Activated CD8-positive, alpha-beta T cell treated with anti-CD3 and anti-CD28 coated beads for 36 hours (primary cell): ENCODE data around the gene HOXA2. TPM values are rescaled to one million over a fixed set of nuclear protein-coding genes. Genes with fewer than 3 reads are reported as not detected.

Experiments
- ATAC-seq: fragments of 200-7000 bp; cut with Tn5 transposase; one replicate; pipeline ENCODE4 v1.10.0; 2021; ENCODE audit warnings: mild to moderate bottlenecking, moderate library complexity
- CTCF ChIA-PET: fragments of 350-600 bp; sonication (Branson Sonifier 250); formaldehyde crosslinking; loops from one replicate; lab custom pipeline; 2021; ENCODE audit warnings: antibody characterized with exemption; lab: Charles Lee
- POLR2A ChIA-PET: fragments of 350-600 bp; sonication (Branson Sonifier 250); formaldehyde crosslinking; loops from one replicate; lab custom pipeline; 2021; ENCODE audit warnings: antibody characterized with exemption; lab: Charles Lee
- DNase-seq: peaks from one replicate; pipeline ENCODE4 v3.0.0-alpha.2; 2020
- H3K27ac Mint-ChIP-seq: one replicate; pipeline ENCODE4 v1.8.0; 2021; ENCODE audit warnings: mild to moderate bottlenecking, mixed read lengths
- H3K27me3 Mint-ChIP-seq: one replicate; pipeline ENCODE4 v1.8.0; 2021; ENCODE audit warnings: mixed read lengths
- H3K36me3 Mint-ChIP-seq: one replicate; pipeline ENCODE4 v1.8.0; 2021; ENCODE audit warnings: low read depth, mixed read lengths
- H3K4me1 Mint-ChIP-seq: one replicate; pipeline ENCODE4 v1.8.0; 2021; ENCODE audit warnings: low read depth, mixed read lengths
- H3K4me3 Mint-ChIP-seq: one replicate; pipeline ENCODE4 v1.8.0; 2021; ENCODE audit warnings: mild to moderate bottlenecking, moderate library complexity, mixed read lengths
- H3K9me3 Mint-ChIP-seq: one replicate; pipeline ENCODE4 v1.8.0; 2021; ENCODE audit warnings: mixed read lengths
- intact Hi-C: fragments of 100-400 bp; cut with micrococcal nuclease; formaldehyde crosslinking; loops from one replicate; pipeline ENCODE4 v1.10.0; 2022
- total RNA-seq, 2 experiments: library from RNA; stranded (reverse); gene quantifications; one replicate each; pipeline ENCODE4 v1.2.3, GENCODE V29; 2021
- TF ChIP-seq, protein P1 (sequence below): fragments of 200-600 bp; IDR thresholded peaks from one replicate; pipeline ENCODE4 v1.8.0; 2022; ENCODE audit warnings: antibody characterized with exemption, mild to moderate bottlenecking

HOXA2 gene
- total RNA-seq, 2 experiments from 2014 or later = not detected

DNA sequence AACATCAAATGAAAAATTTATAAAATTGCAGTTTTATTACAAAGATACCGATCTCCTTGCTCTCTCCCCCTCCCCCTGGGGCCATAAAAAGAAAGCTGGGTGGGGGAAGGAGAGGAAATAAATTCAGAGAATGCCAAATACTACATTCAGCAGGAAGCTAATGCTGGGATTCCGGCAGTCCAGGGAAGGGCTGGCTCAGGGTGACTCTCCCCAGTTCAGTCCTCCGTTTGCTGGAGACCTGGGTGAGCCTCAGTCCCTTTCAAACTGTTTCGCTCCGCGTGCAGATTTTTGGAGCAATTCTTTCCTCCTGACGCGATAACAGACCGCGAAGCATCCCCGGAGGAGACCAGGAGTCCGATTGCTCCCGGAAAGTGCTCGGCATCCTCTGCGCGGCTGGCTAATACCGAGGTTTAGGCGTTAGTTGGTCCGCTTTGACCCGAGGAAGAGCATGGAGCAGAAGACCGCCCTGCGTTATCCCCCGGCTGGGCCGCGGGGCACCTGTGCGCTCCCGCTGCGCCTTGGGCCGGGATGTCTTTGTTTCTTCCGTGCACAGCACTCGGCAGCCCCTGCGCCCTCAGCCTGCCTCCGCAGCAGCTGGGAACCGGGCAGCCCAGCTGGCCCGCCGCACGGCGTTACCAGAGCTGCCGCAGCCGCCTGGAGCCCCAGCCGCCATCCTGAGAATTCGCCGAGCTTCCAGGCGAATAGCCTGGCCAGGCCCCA, 3.9 kb upstream of the HOXA2 start:
- intact Hi-C loops = no loop called here
- TF ChIP-seq, protein P1, sequence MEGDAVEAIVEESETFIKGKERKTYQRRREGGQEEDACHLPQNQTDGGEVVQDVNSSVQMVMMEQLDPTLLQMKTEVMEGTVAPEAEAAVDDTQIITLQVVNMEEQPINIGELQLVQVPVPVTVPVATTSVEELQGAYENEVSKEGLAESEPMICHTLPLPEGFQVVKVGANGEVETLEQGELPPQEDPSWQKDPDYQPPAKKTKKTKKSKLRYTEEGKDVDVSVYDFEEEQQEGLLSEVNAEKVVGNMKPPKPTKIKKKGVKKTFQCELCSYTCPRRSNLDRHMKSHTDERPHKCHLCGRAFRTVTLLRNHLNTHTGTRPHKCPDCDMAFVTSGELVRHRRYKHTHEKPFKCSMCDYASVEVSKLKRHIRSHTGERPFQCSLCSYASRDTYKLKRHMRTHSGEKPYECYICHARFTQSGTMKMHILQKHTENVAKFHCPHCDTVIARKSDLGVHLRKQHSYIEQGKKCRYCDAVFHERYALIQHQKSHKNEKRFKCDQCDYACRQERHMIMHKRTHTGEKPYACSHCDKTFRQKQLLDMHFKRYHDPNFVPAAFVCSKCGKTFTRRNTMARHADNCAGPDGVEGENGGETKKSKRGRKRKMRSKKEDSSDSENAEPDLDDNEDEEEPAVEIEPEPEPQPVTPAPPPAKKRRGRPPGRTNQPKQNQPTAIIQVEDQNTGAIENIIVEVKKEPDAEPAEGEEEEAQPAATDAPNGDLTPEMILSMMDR = no peak
- CTCF ChIA-PET = interaction anchor here (1.4 to 1.5 kb wide), 2 partner anchors 14 to 43 kb away, joined by 3 read pairs; no protein-coding TSS in a partner anchor
- Mint-ChIP-seq H3K4me3 (no peak overlapping the region), H3K36me3 (no peaks in the 10 kb centered on the region), H3K4me1 (peaks cover 14% of the 10 kb centered on the region), H3K27me3 (peaks cover 30% of the 10 kb centered on the region), H3K27ac (no peak overlapping the region), H3K9me3 (no peaks in the 10 kb centered on the region)
- ATAC-seq (no peak), DNase-seq (no peak)
- POLR2A ChIA-PET = no interaction called here

GRCh38 chr7:27105301-27106031, 3.0 kb upstream of the HOXA2 start:
- CTCF ChIA-PET = interaction anchor here (1.1 to 1.5 kb wide), 4 partner anchors 9 to 44 kb away, joined by 3 to 4 read pairs (median 3); partner anchors contain the start of gene HOXA1
- POLR2A ChIA-PET = interaction anchor here (1.0 kb wide), 1 partner anchor 9 kb away, joined by 3 read pairs; no protein-coding TSS in a partner anchor
- peaks cover 2% of the 10 kb centered on the region for H3K36me3 Mint-ChIP-seq
- no peak overlapping the region for H3K4me3 Mint-ChIP-seq
- H3K9me3 Mint-ChIP-seq = no peaks in the 10 kb centered on the region
- DNase-seq = no peak
- no peak for ATAC-seq
- TF ChIP-seq, protein P1 = no peak
- intact Hi-C loops = no loop called here
- H3K27ac Mint-ChIP-seq = no peak overlapping the region
- H3K4me1 Mint-ChIP-seq = peaks cover 14% of the 10 kb centered on the region
- H3K27me3 Mint-ChIP-seq = peaks cover 39% of the 10 kb centered on the region

DNA sequence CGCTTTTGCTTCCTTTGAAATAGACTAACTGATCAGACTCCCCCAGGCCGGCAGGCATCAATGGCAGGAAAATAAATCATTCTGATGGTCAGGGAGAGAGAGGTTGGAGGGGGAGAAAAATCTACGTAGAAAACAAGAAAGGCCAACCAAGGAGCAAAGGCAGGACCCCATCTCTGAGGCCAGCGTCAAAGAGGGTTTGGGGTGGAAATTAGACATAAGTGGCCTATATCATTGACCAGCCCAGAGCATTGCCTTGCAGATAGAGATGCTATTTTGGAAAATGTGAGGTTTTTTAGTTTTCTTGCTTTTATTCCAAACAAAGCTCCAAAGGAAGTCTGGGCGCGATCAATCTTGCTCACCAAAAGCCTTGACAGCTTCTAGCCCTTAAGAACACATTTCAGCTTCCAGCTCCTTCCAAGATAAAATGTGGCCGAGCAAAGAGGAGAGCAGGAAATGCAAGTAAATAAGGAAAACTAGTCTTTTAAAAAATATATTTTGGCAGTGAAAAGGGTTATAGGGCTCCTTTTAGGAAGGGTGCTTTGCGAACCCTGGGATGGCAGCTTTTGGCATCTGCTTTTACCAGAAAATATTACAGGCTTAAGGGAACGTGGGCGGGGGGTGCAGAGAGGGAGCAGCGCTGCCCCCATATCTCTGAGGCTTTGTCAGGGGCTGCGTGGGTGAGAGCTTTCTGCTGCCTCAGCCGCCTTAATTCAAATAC, 2.0 kb upstream of the HOXA2 start:
- no peak for ATAC-seq
- H3K27me3 Mint-ChIP-seq = peaks cover 45% of the 10 kb centered on the region
- POLR2A ChIA-PET = interaction anchor here (1.0 kb wide), 1 partner anchor 8 kb away, joined by 3 read pairs; no protein-coding TSS in a partner anchor

DNA sequence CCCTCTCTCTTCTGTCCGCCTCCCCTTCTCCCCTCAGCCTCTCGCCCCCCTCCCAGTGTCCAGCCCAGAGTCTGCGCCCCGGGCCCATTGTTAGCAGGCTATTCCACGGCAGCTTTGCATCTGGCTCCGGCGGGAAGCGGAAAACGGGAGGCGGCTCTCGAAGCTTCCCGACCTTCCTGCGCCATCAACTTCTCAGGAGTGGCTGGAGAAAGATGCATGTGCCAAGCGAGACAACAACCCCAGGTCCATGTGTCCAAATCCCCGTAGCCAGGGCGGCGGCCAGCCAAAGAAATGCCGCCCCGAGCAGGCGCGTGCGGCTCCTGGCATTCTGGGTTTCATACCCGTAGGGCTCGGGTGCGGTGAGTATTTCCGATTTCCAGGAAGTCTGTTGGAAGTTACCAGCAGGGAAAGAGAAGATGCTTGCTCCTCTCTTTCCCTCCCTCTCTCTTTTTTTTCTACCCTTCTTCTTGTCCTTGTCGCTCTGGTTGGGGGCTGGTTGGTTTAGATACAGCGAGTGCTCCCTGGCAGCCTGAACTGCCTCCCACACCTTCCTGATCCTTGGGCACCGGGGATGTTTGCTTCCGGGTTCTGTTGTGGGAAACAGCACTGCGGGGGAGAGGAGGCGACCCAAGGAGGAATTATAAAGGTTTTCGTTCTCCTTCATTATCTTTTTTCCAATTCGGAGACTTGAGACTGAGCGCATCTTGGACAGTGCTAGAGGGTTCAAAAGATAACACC, 1.2 kb upstream of the HOXA2 start:
- Mint-ChIP-seq H3K4me3 (no peak overlapping the region), H3K36me3 (peaks cover 4% of the 10 kb centered on the region), H3K27ac (no peak overlapping the region), H3K4me1 (peaks cover 14% of the 10 kb centered on the region), H3K27me3 (peaks cover 49% of the 10 kb centered on the region), H3K9me3 (no peaks in the 10 kb centered on the region)
- ChIA-PET CTCF (no interaction called here), POLR2A (no interaction called here)
- DNase-seq (no peak), ATAC-seq (no peak)
- intact Hi-C loops = no loop called here
- TF ChIP-seq, protein P1 = no peak

More for the DNA sequence above, 2.0 kb upstream of the HOXA2 start:
- H3K27ac Mint-ChIP-seq = no peak overlapping the region
- H3K4me1 Mint-ChIP-seq = peaks cover 14% of the 10 kb centered on the region
- TF ChIP-seq, protein P1 = no peak
- no peak for DNase-seq
- CTCF ChIA-PET = interaction anchor here (1.1 to 1.4 kb wide), 3 partner anchors 8 to 45 kb away, joined by 3 to 4 read pairs (median 3); partner anchors contain the start of gene HOXA1
- intact Hi-C loops = no loop called here
- no peak overlapping the region for H3K4me3 Mint-ChIP-seq
- no peaks in the 10 kb centered on the region for H3K9me3 Mint-ChIP-seq
- H3K36me3 Mint-ChIP-seq = peaks cover 4% of the 10 kb centered on the region
